Activated gamma-delta T cell (primary cell): ENCODE measurements around the gene FSD1L.

Source experiments
- DNase-seq: peaks from one replicate; lab custom pipeline; 2025; lab: John Stamatoyannopoulos, UW

Gene FSD1L

DNA sequence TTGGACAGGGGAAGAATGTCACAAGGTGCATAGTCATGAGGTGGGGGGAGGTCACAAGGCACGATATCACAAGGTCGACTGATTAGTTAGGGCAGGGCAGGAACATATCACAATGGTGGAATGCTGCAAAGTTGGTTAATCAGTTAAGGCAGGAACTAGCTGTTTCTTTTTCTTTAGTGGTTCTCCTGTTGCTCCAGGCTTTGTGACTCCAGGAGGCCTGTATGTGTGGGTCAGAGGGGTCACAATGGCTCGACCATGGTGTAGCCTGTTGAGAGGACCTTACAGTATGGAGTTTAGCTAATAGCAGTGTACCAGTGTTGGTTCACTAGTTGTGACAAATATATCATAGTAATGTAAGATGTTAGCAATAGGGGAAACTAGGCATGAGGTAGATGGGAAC is 12.4 kb upstream of the FSD1L start:
- no peak for DNase-seq

DNA sequence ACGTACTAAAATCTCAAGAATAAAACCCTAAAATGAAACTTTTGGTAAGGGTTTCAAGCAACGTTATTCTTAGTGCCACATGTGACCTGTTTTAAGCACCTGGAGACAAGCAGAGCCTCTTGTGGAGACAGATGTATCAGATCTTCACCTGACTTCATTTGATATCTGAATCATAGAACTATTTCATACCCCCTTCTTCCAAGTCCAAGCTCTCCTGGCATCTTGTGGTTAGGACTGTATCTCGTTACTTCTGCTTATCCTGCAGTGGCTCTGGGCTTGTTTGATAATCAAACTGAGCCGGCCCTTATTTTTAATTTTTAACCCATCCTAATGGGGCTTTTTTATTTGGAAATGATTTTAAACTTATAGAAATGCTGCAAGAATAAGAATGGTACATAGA is 11.1 kb upstream of the FSD1L start:
- no peak for DNase-seq

DNA sequence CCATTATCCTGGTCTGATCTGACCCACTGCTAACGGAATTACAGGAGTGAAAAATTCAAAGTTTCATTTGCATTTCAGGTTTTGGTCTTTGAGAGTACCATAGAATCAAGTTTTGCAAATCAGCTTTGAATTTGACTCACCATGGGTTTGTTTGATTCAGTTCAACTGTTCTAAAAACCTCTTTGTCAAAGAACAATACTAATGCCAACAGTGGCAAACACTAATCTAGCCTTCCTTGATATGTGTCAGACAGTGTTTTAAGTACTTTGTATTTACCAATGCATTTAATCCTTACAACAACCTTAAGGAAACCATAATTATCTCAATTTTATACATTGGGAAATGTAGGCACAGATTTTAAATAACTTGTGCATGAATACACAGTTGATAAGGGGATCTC is 10.1 kb upstream of the FSD1L start:
- no peak for DNase-seq

DNA sequence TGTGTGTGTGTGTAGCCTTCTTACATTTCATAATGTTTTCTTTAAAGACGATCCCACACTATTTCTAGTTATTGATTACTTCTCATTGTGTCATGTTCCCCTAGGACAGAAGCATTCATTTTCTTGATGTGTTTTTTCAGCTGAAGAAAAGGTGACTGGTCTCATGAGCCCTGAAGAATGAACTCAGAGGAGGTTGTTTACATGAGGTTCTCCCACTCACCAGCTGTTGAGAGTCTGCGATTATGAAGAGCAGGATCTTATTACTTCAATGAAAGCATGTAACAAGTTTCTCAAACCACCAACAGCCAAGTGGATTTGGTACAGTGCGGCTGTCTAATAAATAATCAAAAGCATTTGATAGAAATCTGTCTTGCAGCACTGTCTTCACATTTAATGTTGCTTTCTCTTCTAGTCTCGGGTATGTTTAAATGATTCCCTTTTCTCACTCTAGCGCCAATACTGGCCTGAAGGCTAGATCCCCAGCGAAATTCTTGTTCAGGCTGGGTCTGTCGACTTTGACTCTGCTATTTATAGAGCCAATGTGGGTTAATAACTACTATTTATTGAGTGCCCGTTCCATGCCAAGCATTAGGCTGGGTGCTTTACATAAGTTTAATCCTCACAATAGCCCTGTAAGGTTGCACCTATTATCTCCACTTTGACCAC is 9.6 kb upstream of the FSD1L start:
- no peak for DNase-seq

DNA sequence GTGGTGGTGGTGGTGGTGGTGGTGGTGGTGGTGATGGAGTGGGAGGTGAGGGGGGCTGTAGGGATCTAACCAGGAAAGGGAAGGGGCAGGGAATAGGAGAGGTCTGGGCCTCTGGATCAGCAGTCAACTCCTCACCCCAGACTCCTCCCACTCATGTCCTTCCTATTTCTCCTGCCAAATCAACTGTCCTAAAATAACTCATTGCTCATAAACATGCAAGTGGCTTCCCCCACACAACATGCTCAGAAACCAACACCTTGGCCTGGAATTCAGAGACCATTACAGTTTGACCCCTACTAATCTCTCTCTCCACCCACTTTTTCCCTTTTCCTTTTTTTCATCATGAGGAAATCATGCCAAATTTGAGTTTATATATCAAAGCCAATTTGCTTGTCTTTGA is 8.4 kb upstream of the FSD1L start:
- DNase-seq: no peak

DNA sequence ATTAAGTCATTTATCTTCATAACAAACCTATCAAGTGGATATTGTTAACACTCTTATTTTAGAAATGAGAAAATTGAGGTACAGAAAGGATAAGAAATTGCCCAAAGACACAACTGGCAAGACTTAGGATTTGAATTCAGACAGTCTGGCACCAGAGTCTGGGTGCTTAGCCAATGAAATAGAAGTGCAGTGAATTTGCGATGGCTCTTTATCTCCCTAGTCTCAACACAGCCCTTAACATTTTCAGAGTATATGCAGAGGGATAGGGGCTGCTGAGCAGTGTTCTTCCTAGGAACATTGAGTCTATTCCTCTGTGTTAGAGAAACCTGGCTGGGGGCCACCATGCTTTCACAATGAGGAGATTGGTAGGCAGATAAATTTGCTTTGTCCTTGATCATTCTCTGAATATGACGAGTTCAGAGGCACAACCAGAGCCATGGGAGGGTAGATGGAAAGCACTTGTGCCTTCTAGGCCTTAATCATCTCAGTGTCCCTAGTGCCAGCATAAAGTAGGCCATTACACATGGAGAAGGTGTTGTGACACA is 6.1 kb upstream of the FSD1L start:
- no peak for DNase-seq

DNA sequence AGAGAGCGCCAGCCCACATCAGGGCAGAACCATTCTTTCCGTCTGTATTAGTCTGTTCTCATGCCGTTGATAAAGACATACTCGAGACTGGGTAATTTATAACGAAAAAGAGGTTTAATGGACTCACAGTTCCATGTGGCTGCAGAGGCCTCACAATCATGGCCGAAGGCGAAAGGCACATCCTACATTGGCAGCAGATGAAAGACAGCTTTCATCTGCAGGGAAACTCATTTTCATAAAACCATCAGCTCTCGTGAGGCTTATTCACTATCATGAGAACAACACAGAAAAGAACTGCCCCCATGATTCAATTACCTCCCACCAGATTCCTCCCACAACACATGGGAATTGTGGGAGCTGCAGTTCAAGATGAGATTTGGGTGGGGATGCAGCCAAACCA is 4.7 kb upstream of the FSD1L start:
- no peak for DNase-seq

DNA sequence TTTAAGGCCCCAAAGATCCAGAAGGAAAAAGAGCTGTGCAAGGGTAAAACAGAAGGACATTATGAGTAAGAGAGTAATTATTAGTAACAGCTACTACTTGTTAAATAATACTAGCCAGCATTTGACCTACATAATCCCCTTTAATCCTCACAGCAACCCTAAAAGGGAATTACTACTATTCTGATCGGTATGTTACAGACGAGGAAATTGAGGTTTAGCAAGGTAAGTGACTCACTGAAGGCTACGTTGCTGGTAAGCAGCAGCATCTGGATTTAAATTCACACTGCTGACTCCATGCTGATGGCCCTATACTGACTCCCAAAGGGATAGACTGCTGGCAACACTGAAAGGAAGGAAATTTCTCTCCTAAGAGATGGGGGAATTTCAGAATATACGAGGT is 3.7 kb upstream of the FSD1L start:
- DNase-seq: no peak

DNA sequence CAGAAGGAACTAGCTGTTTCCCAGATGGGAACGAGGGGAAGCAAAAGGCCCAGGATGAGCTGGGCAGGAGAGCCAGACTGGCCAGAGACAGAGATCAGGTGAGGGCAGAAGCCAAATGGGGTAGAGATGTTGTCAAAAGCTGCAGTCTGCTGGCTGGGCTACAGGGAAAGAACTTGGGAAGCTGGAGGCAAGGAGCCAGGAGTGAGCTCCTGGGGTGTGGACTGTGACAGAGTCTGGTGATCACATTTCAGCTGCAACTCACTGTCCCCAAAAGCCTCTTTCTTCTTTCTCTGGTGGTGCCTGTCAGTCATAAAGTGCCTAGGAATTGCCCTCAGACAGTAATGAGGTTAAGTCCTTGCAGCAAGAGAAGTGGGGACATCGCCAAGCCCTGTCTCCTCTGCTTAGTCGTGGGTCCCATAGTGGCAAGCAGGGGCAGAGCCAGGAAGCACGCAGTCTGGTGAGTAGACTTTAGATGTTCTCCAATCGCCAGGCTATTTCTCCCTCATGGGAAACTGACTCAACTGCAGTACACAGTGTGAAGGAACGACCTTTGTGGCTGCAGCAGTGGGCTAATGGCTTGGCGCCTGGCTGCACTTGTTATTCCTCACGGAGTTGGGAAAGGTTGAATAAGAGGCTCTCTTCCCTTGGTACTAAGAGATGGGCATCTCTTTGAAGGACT is 2.5 kb upstream of the FSD1L start:
- no peak for DNase-seq

DNA sequence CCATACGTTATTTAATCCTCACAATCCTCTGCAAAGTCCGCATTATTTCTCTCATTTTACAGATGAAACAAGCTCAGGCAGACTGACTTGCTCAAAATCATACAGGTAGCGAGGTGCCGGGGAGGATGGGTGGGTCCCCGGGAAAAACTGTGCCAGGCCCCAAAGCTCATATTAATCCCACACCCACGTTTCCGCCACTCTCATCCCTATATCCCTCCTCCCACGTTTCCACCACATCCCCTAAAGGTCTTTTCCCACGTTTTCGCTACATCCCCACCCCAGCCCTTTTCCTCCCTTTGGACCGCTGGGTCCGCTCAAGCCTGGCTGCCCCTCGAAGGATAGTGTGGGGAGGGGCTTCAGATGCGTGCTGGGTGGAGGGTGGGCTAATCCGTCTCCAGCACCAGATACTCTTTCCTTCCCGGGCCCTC is 434 bp upstream of the FSD1L start:
- DNase-seq: no peak

DNA sequence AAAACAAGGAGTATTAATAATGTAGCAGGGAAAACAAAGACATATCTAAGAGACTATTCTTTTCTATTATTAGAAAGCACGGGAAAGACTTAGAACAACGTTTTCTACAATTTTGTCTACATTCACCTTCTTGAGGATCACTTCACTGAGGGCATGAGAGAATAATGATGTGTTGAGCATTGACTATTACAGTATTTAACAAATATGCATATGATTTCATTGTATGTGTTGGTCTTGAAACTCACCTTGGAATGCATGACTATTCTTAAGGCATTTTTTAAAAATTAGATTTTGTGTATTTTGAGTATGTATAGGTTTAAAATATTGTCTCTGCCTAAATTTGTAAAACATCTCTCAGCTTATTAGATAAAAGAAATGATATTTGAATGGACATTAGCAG is 1.2 kb downstream of the FSD1L start:
- no peak for DNase-seq

DNA sequence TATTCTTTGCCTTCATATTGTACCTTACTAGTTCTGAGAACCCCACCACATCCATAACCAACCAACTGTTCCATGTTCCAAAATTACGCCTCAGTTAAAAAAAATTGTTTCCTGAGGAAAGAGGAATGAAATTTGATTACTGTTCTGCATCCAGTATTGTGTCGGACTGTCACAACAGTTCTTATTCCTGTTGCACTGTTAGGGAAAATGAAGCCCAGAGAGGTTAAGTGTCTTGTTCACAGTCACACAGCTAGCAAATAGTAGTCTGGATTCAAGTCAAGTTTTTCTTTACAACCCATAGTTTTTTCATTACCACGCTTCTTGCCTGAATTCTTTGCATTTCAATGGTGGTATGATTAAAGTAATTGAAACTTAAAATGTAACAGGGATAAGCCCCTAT is 4.4 kb downstream of the FSD1L start:
- DNase-seq: no peak

DNA sequence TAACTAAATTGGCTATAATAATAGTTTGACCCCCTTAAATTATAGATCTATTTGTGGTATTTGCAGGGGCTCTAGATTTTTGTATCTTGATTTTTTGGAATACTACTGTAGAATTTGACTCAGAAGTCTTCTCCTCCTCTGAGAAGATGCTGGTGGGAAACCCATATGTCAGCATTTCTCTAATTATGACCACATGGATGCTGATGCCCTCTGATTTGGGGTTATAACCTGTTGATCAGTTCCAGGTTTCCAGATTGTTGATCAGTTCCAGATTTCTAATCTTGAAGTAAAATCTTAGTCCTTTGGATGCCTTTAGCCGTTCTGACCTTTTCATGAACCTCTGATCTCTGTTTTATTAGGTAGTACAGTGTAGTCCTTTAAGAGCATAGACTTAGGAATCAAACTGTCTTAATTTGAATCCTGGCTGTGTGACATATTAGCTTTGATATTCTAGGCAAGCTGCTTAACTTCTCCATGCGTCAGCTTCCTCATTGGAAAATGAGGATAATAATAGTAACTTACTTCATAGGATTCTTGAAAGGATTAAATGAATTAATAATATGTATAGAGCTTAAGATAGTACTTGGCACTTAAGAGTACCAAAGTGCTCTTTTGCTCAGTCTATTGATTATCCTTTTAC is 8.1 kb downstream of the FSD1L start:
- DNase-seq: no peak

DNA sequence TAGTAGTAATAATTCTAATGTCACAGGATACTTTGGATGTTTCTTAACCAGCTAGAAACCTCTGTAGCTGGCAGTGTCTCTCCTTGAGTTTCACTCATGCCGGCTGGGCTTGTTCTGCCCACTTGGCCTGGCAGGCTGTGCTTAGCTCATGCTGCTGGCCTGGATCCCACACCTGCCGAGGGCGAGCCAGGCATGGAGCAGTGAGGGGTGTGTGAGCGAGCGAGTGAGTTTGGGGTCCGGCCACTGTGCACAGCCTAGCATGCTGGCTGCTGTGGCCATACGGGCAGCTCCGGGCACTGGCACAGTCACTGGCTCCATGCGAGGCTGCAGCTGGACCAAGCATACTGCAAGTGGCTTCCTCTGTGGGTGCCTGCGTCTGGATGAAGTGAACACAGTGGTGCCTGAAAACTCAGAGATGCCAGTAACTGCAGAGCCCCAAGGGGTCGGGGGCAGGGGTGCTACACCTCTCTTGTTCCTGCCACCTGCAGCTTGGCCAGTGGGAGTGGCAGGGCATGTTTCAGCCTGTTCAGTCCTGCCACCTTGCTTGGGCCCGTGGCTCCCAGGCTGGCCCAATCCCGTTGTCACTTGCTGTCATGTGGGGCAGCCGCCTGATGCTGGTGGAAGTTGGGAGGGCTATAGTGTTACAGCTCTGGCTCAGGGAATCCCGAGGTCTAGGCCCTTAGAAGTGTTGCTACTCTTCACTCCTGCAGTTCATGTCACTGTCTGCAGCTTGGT is 9.9 kb downstream of the FSD1L start:
- DNase-seq: no peak

DNA sequence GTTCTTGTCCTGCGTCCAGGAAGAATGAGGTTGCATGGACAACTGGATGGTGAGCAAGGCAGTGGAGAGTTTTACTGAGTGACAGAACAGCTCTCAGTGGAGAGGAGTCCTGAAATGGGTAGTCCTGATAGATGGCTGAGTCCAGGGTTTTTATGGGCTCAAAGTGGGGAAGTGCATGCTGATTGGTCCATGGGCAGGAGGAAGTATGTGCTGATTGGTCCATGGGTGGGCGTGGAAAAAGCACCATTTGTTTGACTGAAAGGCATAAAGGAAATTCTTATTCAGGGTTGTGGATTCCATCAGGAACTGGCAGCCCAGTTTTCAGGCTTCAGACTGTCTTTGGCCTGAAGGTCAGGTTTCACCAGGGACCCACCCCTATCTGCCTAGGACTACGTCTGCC is 10.6 kb downstream of the FSD1L start:
- DNase-seq: no peak

DNA sequence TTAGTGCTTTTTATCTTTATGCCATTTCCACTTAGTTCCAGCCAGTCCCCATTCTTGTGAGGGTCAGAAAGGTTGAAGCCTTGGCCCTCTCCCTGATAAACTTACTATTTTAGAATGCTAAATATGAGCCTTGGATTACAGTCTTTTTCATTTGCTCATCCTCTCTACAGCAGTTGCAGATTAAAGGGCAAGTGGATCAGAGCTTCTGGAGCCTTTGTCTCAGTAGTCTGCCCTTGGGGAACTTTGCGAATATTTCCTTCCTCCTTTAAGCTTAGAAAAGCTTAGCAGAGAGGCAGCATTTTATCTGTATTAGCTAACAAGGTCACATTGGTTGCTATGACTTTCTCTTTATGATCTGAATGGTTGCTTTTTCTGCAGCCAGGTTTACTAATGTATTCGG is 11.5 kb downstream of the FSD1L start:
- no peak for DNase-seq

DNA sequence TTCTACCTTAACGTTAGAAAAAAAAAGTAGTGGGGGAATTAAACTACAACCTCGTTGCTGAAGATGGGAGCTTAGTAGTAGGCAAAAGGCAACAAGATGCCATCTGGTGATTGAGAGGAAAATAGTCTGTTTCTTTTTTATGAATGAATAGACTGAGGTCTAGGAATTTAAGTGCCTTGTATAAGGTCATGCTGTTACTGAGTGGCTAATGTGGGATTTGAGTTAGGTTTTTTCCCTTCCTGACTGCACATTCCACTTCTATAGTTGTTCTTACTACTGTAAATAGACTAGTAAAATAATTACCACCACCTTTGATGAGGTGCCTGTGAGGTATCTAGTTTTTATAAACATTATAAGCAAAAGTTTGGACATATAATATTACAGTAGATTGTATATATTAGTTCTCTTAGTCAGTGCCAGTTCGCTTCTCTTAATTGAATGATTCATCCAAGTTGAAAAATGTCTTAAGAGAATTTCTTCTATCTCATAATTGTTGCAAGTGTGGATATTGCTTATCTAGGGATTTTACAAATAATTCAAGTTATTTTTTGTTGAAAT is 19.1 kb downstream of the FSD1L start:
- DNase-seq: no peak

DNA sequence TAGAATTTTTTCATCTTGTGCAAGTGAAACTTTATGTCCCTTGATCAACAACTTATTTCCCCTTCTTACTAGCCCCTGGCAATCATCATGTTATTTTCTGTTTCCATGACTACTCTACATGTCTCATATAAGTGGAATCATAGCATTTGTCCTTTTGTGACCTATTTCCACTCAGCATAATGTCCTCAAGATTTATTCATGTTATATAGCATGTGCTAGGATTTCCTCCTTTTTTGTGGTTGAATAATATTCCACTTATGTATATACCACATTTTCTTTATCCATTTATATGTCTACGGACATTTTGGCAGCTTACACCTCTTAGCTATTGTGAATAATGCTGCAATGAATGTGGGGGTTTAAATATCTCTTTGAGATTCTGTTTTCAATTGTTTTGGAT is 21.0 kb downstream of the FSD1L start:
- DNase-seq: no peak

DNA sequence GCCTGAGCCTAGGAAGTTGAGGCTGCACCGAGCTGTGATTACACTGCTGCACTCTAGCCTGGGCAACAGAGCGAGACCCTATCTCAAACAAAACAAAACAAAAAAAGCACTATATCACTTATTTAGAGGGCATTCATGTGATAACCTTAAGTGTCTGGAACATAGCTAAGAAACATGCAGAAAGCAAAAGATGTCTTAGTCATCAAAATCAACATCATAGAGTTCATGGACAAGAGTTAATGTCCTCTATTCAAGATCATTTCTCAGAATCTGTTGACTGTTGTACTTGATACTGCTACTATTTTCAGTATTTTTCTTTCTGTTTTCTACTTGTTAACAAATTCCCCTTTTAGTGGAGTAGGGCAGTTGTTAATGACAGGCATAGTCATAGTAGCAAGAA is 25.4 kb downstream of the FSD1L start:
- DNase-seq: no peak

DNA sequence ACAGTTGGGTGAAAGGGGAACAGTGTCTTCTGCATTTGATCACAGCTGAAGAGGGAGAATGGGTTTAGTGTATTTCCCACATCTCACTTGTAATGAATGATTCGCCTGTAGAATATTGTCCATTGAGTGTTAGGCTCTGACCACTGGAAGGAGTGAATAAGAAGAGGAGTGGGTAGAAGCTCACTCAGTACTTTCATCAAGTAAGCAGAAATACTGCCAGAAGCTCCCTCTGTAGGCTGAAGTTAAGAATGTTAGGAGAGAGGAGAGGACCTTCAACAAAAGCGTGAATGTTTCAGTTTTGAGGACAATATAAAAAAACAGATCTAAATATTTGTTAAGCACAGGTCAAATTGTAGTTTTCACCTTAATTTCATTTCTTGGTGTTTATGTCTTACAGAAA is 27.5 kb downstream of the FSD1L start:
- DNase-seq: no peak

DNA sequence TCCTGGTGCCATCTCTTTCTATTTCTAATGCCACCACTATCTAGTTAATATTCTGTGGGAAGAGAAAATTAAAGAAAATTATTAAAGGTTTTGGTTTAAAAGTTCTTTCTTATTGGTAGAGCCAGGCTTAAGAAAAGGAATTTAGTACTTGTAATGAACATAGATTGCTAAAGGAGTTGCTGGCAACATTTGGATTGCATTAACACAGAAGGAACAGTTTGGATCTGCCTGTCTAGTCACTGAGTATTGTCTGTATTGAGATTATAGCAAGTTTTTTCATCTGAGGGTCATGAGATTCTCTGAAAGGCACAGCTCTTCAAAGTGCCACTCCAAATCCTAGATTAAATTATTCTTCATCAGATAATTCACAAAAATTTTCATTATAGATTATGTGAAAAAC is 32.0 kb downstream of the FSD1L start:
- no peak for DNase-seq

DNA sequence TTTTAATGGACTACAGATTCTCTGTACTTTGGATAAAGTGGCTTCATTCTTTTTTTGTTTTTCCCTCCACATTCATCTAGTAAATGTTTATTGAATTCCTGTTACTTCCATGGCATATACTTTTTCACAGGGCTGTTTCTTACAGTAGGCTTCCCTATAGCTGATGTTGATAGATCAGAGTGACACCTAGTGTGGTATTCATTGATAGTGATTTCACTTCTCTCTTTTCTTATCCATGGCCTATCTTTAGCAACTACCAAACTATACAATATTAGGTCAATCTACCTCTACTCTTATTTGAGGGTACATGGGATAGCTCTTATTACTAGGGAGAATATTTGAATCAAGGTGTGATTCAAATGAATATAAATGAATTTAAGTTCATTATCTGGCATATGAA is 35.8 kb downstream of the FSD1L start:
- DNase-seq: no peak
